Colon (tissue), 2 donors: ENCODE results near the gene DNM2.
"Not testable (repeated sequence)": the region's sequence is repeated elsewhere in the genome, so short reads cannot be mapped to it uniquely, and the experiment has no call there.

Source experiments
- FAIRE-seq: peaks from 2 replicates; lab custom pipeline; 2012; peaks lifted over from hg19 to GRCh38; lab: Jason Lieb, UNC
- donor health status: control.
- donor health status: control.

Gene DNM2

DNA sequence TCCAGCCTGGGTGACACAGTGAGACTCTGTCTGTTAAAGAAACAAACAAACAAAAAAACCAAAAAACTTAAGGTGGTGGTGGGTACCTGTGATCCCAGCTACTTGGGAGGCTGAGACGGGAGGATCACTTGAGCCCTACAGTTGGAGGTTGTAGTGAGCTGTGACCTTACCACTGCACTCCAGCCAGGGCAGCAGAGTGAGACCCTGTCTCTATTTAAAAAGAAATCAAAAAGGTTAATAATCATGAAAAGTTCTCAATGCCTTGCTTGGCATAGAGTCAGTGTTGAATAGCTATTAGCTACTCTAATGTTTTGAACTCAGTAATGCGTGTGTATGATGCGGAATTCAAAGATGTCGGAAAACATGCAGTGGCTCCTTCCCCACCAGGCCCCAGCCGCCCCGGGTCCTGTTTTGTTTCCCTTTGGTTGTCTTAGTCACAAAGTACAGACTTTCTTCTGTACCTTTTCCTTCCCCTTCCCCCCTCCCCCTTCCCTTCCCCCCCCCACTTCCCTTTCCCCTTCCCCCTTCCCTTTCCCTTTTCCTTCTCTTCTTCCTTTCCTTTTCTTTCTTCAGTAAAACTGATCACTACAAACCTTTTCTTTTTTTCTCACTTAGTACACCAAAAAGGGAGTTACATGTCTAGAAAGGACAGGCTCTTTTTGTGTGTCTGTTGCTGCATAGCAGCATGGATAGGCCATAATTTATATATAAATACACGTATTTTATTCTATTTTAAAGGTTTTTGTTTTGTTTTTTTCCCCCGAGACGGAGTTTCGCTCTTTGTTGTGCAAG is 35.2 kb downstream of the DNM2 start:
- no peak for FAIRE-seq

DNA sequence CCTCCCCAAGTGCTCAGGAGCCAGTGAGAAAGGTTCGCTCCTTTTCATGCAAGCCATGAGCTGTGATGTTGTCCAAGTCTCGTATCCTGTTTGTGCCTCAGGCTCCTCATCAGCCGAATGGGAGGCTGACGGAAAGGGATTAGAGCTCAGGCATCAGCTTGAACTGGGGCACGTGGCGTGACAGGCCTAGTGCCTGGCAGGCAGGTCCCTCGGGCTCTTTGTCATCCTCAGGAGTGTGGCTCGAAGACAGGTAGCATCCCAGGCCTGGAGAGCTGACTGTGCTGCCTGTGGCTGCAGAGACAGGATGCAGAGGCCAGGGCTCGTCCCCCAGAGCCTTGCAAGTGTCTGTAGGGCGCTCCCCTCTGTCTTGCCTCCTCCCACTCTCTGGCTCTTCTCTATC is 38.5 kb downstream of the DNM2 start:
- no peak for FAIRE-seq

GRCh38 chr19:10756791-10757190 is 38.9 kb downstream of the DNM2 start:
- no peak for FAIRE-seq

DNA sequence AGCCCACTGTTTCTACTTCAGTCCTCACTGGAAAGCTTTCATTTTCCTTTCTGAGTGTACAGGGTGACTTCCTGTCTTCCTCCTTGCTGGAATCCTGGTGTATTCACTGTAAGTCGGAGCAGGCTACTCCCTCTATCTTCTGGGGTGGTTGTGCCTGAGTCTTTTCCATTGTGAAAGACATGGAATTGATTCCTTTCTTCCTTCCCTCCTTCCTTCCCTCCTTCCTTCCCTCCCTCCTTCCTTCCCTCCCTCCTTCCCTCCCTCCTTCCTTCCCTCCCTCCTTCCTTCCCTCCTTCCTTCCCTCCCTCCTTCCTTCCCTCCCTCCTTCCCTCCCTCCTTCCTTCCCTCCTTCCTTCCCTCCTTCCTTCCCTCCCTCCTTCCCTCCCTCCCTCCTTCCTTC is 40.2 kb downstream of the DNM2 start:
- not testable (repeated sequence) for FAIRE-seq

GRCh38 chr19:10758978-10759377 is 41.1 kb downstream of the DNM2 start:
- FAIRE-seq, result no peak

DNA sequence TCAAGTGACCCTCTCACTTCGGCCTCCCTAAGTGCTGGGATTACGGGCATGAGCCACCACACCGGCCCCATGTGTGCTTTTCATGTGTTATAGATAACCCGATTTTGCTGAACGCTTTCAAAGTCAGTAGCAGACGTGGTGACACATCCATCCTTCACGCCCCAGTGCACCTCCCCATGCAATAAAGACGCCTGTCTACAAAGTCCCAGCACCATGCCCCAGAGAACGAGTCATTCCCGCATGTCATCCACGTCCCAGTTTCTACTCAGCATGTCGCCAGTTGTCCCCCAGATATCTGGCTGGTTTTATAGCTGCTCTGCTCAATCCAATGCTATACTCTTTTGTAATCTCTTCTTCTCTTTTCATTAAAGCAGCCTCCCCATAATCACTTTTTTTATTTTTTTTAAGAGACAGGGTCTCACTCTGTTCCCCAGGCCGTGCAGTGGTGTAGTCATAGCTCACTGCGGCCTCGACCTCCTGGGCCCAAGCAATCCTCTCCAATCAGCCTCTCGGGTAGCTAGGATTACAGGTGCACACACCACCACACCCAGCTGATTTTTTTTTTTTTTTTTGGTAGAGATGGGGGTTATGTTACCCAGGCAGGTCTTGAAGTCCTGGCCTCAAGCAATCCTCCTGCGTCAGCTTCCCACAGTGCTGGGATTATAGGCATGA is 42.5 kb downstream of the DNM2 start:
- FAIRE-seq, result no peak

DNA sequence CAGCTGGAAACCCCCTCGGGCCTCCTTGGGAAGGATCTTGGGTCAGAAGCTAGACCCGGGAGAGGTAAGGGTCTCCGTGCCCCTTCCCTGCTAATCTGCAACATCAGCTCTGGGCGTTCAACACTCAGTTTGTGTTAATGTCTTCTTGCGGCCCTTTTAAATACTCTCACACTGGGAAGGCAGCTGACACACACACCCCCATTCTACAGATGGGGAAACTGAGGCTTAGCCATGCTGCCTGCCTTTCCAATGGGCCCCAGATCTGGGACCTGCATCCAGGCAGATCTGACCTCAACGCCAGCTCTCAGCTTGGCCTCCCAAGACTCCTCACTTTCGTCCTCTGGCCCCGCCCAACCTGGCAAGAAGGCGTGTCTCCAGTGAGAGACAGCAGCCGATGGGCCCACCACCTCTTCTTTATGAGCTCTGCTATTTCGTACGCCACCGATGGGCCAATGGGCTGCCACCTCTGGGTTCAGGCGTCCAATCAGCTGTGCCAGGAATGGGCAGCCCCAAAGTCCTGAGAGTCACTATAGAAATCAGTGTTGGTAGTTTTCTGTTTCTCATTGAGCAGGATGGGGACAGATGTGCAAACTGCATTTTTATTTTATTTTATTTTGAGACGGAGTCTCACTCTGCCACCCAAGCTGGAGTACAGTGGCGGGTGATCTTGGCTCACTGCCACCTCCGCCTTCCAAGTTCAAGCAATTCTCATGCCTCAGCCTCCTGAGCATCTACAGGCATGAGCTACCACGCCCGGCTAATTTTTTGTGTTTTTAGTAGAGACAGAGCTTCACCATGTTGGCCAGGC is 43.8 kb downstream of the DNM2 start:
- FAIRE-seq, result no peak

DNA sequence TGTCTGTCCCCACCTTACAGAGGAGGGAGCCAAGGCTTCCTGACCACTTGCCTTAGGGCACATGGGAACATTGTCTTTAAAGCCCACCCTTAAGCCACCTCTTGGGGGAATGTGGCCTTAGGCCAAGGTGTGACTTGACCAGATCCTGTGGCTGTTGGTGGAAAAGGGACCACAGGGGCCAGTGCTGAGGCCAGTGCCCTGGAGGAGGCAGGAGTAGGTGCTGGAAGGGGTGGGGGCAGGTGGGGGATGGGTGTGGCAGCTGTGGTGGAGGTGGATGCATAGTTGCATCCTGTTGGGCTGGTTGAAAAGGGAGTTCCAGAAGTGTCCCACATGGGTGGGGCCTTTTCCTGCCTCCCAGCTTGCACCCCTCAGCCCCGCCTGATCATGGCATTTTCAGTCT is 44.8 kb downstream of the DNM2 start:
- FAIRE-seq, result no peak

GRCh38 chr19:10763411-10763810 is 45.5 kb downstream of the DNM2 start:
- no peak for FAIRE-seq

GRCh38 chr19:10763828-10764339 is 46.0 kb downstream of the DNM2 start:
- no peak for FAIRE-seq

DNA sequence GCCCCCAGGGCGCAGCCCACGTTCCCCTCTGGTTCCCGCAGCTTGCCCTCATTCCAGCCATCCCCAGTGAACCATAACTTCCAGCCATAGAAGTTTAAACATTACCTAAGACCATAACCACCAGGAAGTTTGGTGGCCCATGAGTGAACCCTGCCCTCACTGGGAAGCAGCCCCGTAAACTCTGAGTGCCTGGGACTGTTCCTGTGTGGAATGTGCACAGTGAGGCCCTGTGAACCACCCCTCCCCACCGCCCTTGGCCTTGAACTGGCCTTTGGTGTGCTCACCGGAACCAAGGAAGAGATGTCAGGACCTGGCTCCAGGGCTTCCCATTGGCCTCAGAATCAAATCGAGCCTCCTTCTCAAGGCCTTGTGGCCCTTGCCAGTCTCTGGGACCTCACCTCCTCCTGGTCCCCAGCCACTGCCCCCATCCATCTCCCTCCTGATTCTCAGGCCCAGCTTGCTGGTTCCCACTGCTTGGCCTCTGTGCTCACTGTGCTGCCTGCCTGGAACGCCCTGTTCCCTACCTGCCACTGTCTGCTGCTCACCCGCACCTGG is 46.5 kb downstream of the DNM2 start:
- FAIRE-seq, result no peak

DNA sequence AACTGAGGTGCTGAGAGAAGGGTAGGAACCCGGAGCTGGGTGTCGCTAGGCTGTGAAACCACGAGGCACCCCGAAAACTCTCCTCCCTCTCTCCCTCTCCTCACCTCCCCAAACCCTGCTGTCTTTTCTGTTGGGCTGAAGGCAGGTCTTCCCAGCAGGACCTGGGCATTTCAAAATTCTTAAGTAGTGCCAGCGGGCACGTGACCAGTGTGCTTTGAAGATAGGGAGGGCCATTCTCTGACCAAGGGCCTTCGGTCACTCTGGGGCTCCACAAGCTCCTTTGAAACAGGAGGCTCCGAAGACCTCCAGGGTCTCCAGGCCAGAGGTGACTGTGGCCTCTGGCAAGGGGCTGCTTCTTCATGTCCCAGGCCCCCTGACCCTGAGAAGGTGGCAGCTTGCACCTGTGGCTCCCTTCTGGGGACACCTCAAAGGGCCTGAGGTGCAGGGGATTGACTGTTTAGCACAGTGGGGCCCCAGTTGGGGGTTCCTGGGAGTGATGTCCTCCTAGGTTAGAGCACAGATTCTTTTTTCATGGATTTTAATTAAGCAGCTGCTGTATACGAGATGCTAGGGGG is 48.3 kb downstream of the DNM2 start:
- no peak for FAIRE-seq

DNA sequence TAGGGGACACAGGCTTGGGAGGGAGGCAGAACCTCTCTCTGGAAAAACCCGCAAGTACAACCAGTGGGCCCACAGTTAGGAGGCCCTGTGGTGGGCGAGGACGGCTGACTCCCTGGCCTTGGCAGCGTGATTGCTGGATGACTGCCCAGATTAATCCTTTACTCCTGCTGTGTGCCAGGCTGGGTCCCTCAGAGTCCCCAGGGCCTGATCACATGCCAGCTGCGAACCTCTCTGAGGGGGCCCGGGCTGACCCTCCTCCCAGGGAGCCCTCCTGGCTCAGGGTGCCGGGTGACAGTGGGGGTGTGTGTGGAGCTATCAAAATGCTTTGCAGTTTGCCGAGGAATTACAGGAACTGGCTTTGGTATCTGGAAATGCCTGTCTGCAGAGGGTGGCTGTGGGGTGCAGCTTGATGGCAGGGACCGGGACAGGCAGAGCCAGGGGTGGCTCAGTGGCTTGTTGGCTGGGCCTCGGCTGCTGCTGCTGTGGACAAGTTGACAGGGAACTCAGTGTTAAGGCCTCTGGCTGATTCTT is 48.9 kb downstream of the DNM2 start:
- FAIRE-seq, result no peak

DNA sequence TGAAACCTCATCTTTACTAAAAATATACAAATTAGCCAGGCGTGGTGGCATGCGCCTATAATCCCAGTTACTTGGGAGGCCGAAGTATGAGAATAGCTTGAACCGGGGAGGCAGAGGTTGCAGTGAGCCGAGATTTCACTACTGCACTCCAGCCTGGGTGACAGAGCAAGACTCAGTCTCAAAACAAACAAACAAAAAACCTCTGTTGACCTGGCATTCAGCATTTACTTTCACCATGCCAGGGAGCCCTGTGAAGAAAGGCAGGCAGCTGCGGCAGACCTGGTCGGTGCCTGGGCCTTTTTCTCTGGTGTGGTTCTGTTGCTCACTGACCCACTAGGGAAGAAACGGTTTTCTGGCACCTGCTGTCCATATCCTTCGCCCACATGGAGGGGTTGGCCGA is 49.8 kb downstream of the DNM2 start:
- FAIRE-seq, result no peak

DNA sequence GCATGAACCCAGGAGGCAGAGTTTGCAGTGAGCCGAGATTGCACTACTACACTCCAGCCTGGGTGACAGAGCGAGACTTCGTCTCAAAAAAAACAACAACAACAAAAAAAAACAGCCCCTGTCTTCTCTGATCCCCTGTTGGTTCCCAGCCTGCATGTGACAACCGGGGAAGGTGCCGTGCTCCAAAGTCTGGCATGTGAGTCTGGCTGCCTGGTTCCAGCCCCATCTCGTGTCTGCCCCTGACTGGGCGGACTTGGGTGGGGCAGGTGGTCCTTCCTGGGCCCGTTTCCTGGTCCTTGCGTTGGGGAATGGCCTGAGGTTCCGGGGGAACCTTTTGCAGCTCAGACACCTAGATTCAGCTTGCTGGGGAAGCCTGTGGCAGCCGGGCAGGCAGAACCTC is 50.5 kb downstream of the DNM2 start:
- no peak for FAIRE-seq

GRCh38 chr19:10768936-10769335 is 51.1 kb downstream of the DNM2 start:
- no peak for FAIRE-seq

- FAIRE-seq, result no peak
These were observed 51.9 kb downstream of the DNM2 start for GRCh38 chr19:10769533-10770491.

- no peak for FAIRE-seq
These were observed 56.1 kb downstream of the DNM2 start for GRCh38 chr19:10773969-10774368.

DNA sequence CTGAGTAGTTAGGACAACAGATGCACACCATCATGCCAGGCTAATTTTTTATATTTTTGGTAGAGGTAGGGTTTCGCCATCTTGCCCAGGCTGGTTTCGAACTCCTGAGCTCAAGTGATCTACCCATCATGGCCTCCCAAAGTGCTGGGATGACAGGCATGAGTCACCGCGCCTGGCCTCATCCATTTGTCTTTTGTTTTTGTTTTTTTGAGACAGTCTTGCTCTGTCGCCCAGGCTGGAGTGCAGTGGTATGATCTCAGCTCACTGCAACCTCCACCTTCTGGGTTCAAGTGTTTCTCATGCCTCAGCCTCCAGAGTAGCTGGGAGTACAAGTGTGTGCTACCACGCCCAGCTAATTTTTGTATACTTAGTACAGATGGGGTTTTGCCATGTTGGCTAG is 57.0 kb downstream of the DNM2 start:
- FAIRE-seq, result no peak

GRCh38 chr19:10776900-10777650 is 59.2 kb downstream of the DNM2 start:
- no peak for FAIRE-seq
